Heart left ventricle (tissue), 13 donors: ENCODE results near the gene IL1R2.

Experiments
- CTCF ChIP-seq, 12 donors: fragments of 200-600 bp; sonication (generic) in 4 of 12; IDR thresholded peaks; one replicate each; pipeline versions ENCODE4 v1.5.0 to v1.8.0; 2018 to 2022; ENCODE audit warnings: antibody characterized with exemption in 12 of 12, mild to moderate bottlenecking in 5 of 12
- POLR2A ChIP-seq, 2 donors: fragments of 450-650 bp; IDR thresholded peaks; one replicate each; pipeline ENCODE4 v1.6.1; 2017; ENCODE audit warnings: antibody characterized with exemption in 2 of 2, mild to moderate bottlenecking in 2 of 2, moderate library complexity in 2 of 2
- donor health status: ischemic (EF 13 %, LVEDD 7.1; RV severe dilation, severe dysfunction).
- donor health status: DM: no; HTN: yes; CAD: no.
- donor health status: DM: no; HTN: no; CAD: no.
- donor health status: ischemic (EF 25% LVEDD 6.9; RV normal size, moderate dysfunction).
- donor health status: ischemic (EF 25% LVEDD 5.7; RV mildly dilated, moderate dysfunction).
- donor health status: ischemic (EF 35%, LVEDD 5.7; RV mildly dilated, moderate dysfunction).
- donor health status: nonischemic (EF 11% LVEDD 7.7; RV severe dilation, severe dysfunction).
- donor health status: DM: yes; HTN: yes; CAD: no.
- donor health status: PGD.
- donor health status: ischemic (EF 29% LVEDD 5.4; RV normal size, mild dysfunction).
- donor health status: nonischemic (EF 23%, LVEDD 6.1; RV moderate dilation, normal function).

GRCh38 chr2:101972621-101973434 lies 18.9 kb upstream of the IL1R2 start:
- TF ChIP-seq CTCF (IDR thresholded peaks at IDR 0.05) (no peak), POLR2A (IDR thresholded peaks at IDR 0.05) (no peak)
